ENCODE results near the gene C1QL1. TPM values are rescaled to one million over a fixed set of nuclear protein-coding genes. Genes with fewer than 3 reads are reported as not detected.

Gene C1QL1
- total RNA-seq, 1 experiment from 2014 or later, result not detected

GRCh38 chr17:45006927-45007461 is 38.9 kb upstream of the C1QL1 start:
- Histone ChIP-seq H3K36me3 (ENCODE audit: insufficient read depth, low read length) (no peaks in the 10 kb centered on the region), H3K79me2 (ENCODE audit: low read length) (no peaks in the 10 kb centered on the region), H4K20me1 (ENCODE audit: insufficient read depth, low read depth, low read length) (no peaks in the 10 kb centered on the region), H3K27me3 (ENCODE audit: low read length) (no peaks in the 10 kb centered on the region), H3K9ac (ENCODE audit: low read length) (no peak overlapping the region), H2AFZ (ENCODE audit: low read length) (no peak overlapping the region), H3K4me2 (ENCODE audit: low read depth, low read length, poor library complexity, severe bottlenecking) (no peak overlapping the region), H3K9me3 (ENCODE audit: low read length) (no peaks in the 10 kb centered on the region), H3K9me2 (replicated peaks; ENCODE audit: insufficient read depth, low read length) (no peaks in the 10 kb centered on the region), H3K27ac (ENCODE audit: low read length) (no peak overlapping the region), H3K4me3 (ENCODE audit: low read length) (no peak overlapping the region), H3K4me1 (ENCODE audit: low read length) (no peaks in the 10 kb centered on the region)
- DNase-seq, result no peak

- no peaks in the 10 kb centered on the region for H4K20me1 ChIP-seq (ENCODE audit: insufficient read depth, low read depth, low read length)
- H3K27me3 ChIP-seq (ENCODE audit: low read length), result no peaks in the 10 kb centered on the region
- H3K9me3 ChIP-seq (ENCODE audit: low read length), result no peaks in the 10 kb centered on the region
- no peaks in the 10 kb centered on the region for H3K36me3 ChIP-seq (ENCODE audit: insufficient read depth, low read length)
- no peaks in the 10 kb centered on the region for H3K4me1 ChIP-seq (ENCODE audit: low read length)
- no peak overlapping the region for H3K27ac ChIP-seq (ENCODE audit: low read length)
- H3K4me3 ChIP-seq (ENCODE audit: low read length), result no peak overlapping the region
- H2AFZ ChIP-seq (ENCODE audit: low read length), result no peak overlapping the region
- no peak overlapping the region for H3K4me2 ChIP-seq (ENCODE audit: low read depth, low read length, poor library complexity, severe bottlenecking)
- H3K9ac ChIP-seq (ENCODE audit: low read length), result no peak overlapping the region
- no peak for DNase-seq
- H3K9me2 ChIP-seq (replicated peaks; ENCODE audit: insufficient read depth, low read length), result no peaks in the 10 kb centered on the region
- H3K79me2 ChIP-seq (ENCODE audit: low read length), result no peaks in the 10 kb centered on the region
Observed at GRCh38 chr17:45005700-45006099, 37.6 kb upstream of the C1QL1 start.

- no peaks in the 10 kb centered on the region for H3K27me3 ChIP-seq (ENCODE audit: low read length)
- no peaks in the 10 kb centered on the region for H4K20me1 ChIP-seq (ENCODE audit: insufficient read depth, low read depth, low read length)
- no peaks in the 10 kb centered on the region for H3K4me1 ChIP-seq (ENCODE audit: low read length)
- no peak overlapping the region for H3K27ac ChIP-seq (ENCODE audit: low read length)
- no peak overlapping the region for H3K4me2 ChIP-seq (ENCODE audit: low read depth, low read length, poor library complexity, severe bottlenecking)
- no peaks in the 10 kb centered on the region for H3K79me2 ChIP-seq (ENCODE audit: low read length)
- H3K4me3 ChIP-seq (ENCODE audit: low read length), result no peak overlapping the region
- no peak overlapping the region for H2AFZ ChIP-seq (ENCODE audit: low read length)
- H3K9me3 ChIP-seq (ENCODE audit: low read length), result no peaks in the 10 kb centered on the region
- H3K9ac ChIP-seq (ENCODE audit: low read length), result no peak overlapping the region
- no peaks in the 10 kb centered on the region for H3K9me2 ChIP-seq (replicated peaks; ENCODE audit: insufficient read depth, low read length)
- no peak for DNase-seq
- H3K36me3 ChIP-seq (ENCODE audit: insufficient read depth, low read length), result no peaks in the 10 kb centered on the region
Observed at GRCh38 chr17:45004388-45004787, 36.3 kb upstream of the C1QL1 start.

- no peak overlapping the region for H3K4me3 ChIP-seq (ENCODE audit: low read length)
- no peak overlapping the region for H3K4me2 ChIP-seq (ENCODE audit: low read depth, low read length, poor library complexity, severe bottlenecking)
- H2AFZ ChIP-seq (ENCODE audit: low read length), result no peak overlapping the region
- no peaks in the 10 kb centered on the region for H3K79me2 ChIP-seq (ENCODE audit: low read length)
- H3K27ac ChIP-seq (ENCODE audit: low read length), result no peak overlapping the region
- H3K27me3 ChIP-seq (ENCODE audit: low read length), result no peaks in the 10 kb centered on the region
- H4K20me1 ChIP-seq (ENCODE audit: insufficient read depth, low read depth, low read length), result no peaks in the 10 kb centered on the region
- no peaks in the 10 kb centered on the region for H3K4me1 ChIP-seq (ENCODE audit: low read length)
- H3K36me3 ChIP-seq (ENCODE audit: insufficient read depth, low read length), result no peaks in the 10 kb centered on the region
- no peak for DNase-seq
- H3K9me3 ChIP-seq (ENCODE audit: low read length), result no peaks in the 10 kb centered on the region
- H3K9ac ChIP-seq (ENCODE audit: low read length), result no peak overlapping the region
- H3K9me2 ChIP-seq (replicated peaks; ENCODE audit: insufficient read depth, low read length), result no peaks in the 10 kb centered on the region
Observed at GRCh38 chr17:45003877-45004276, 35.8 kb upstream of the C1QL1 start.

GRCh38 chr17:45001310-45001709 is 33.2 kb upstream of the C1QL1 start:
- H3K4me1 ChIP-seq (ENCODE audit: low read length), result no peaks in the 10 kb centered on the region
- no peak overlapping the region for H3K27ac ChIP-seq (ENCODE audit: low read length)
- H4K20me1 ChIP-seq (ENCODE audit: insufficient read depth, low read depth, low read length), result no peaks in the 10 kb centered on the region
- H3K4me2 ChIP-seq (ENCODE audit: low read depth, low read length, poor library complexity, severe bottlenecking), result no peak overlapping the region
- no peak overlapping the region for H3K4me3 ChIP-seq (ENCODE audit: low read length)
- no peaks in the 10 kb centered on the region for H3K9me3 ChIP-seq (ENCODE audit: low read length)
- H3K9me2 ChIP-seq (replicated peaks; ENCODE audit: insufficient read depth, low read length), result no peaks in the 10 kb centered on the region
- H3K36me3 ChIP-seq (ENCODE audit: insufficient read depth, low read length), result no peaks in the 10 kb centered on the region
- no peak for DNase-seq
- no peak overlapping the region for H3K9ac ChIP-seq (ENCODE audit: low read length)
- H3K79me2 ChIP-seq (ENCODE audit: low read length), result no peaks in the 10 kb centered on the region
- no peak overlapping the region for H2AFZ ChIP-seq (ENCODE audit: low read length)
- H3K27me3 ChIP-seq (ENCODE audit: low read length), result no peaks in the 10 kb centered on the region

- H3K4me2 ChIP-seq (ENCODE audit: low read depth, low read length, poor library complexity, severe bottlenecking), result no peak overlapping the region
- no peak overlapping the region for H3K9ac ChIP-seq (ENCODE audit: low read length)
- no peak overlapping the region for H2AFZ ChIP-seq (ENCODE audit: low read length)
- no peaks in the 10 kb centered on the region for H3K4me1 ChIP-seq (ENCODE audit: low read length)
- H3K27me3 ChIP-seq (ENCODE audit: low read length), result no peaks in the 10 kb centered on the region
- H3K9me3 ChIP-seq (ENCODE audit: low read length), result no peaks in the 10 kb centered on the region
- H4K20me1 ChIP-seq (ENCODE audit: insufficient read depth, low read depth, low read length), result no peaks in the 10 kb centered on the region
- DNase-seq, result no peak
- no peaks in the 10 kb centered on the region for H3K36me3 ChIP-seq (ENCODE audit: insufficient read depth, low read length)
- no peaks in the 10 kb centered on the region for H3K9me2 ChIP-seq (replicated peaks; ENCODE audit: insufficient read depth, low read length)
- H3K27ac ChIP-seq (ENCODE audit: low read length), result no peak overlapping the region
- H3K79me2 ChIP-seq (ENCODE audit: low read length), result no peaks in the 10 kb centered on the region
- no peak overlapping the region for H3K4me3 ChIP-seq (ENCODE audit: low read length)
Observed at GRCh38 chr17:44999433-44999832, 31.3 kb upstream of the C1QL1 start.

GRCh38 chr17:44998646-44999045 is 30.5 kb upstream of the C1QL1 start:
- Histone ChIP-seq H2AFZ (ENCODE audit: low read length) (no peak overlapping the region), H3K4me2 (ENCODE audit: low read depth, low read length, poor library complexity, severe bottlenecking) (no peak overlapping the region), H3K27ac (ENCODE audit: low read length) (no peak overlapping the region), H3K36me3 (ENCODE audit: insufficient read depth, low read length) (no peaks in the 10 kb centered on the region), H3K9me2 (replicated peaks; ENCODE audit: insufficient read depth, low read length) (no peaks in the 10 kb centered on the region), H3K27me3 (ENCODE audit: low read length) (no peaks in the 10 kb centered on the region), H3K9me3 (ENCODE audit: low read length) (no peaks in the 10 kb centered on the region), H3K79me2 (ENCODE audit: low read length) (no peaks in the 10 kb centered on the region), H3K4me1 (ENCODE audit: low read length) (no peaks in the 10 kb centered on the region), H3K4me3 (ENCODE audit: low read length) (no peak overlapping the region), H3K9ac (ENCODE audit: low read length) (no peak overlapping the region), H4K20me1 (ENCODE audit: insufficient read depth, low read depth, low read length) (no peaks in the 10 kb centered on the region)
- DNase-seq, result no peak

- Histone ChIP-seq H4K20me1 (ENCODE audit: insufficient read depth, low read depth, low read length) (no peaks in the 10 kb centered on the region), H3K27ac (ENCODE audit: low read length) (no peak overlapping the region), H3K4me3 (ENCODE audit: low read length) (no peak overlapping the region), H3K27me3 (ENCODE audit: low read length) (no peaks in the 10 kb centered on the region), H3K9me3 (ENCODE audit: low read length) (no peaks in the 10 kb centered on the region), H2AFZ (ENCODE audit: low read length) (no peak overlapping the region), H3K9me2 (replicated peaks; ENCODE audit: insufficient read depth, low read length) (no peaks in the 10 kb centered on the region), H3K36me3 (ENCODE audit: insufficient read depth, low read length) (no peaks in the 10 kb centered on the region), H3K9ac (ENCODE audit: low read length) (no peak overlapping the region), H3K79me2 (ENCODE audit: low read length) (no peaks in the 10 kb centered on the region), H3K4me2 (ENCODE audit: low read depth, low read length, poor library complexity, severe bottlenecking) (no peak overlapping the region), H3K4me1 (ENCODE audit: low read length) (no peaks in the 10 kb centered on the region)
- no peak for DNase-seq
Observed at GRCh38 chr17:44997733-44998520, 29.8 kb upstream of the C1QL1 start.

All from Karpas-422 (cell line).